Keratinocyte (primary cell): ENCODE results near the gene CGNL1. TPM values are rescaled to one million over a fixed set of nuclear protein-coding genes. Genes with fewer than 3 reads are reported as not detected.

Experiments
- DNase-seq: peaks from one replicate; pipeline ENCODE4 v3.0.0-alpha.2; 2011; ENCODE audit warnings: low read depth, missing footprints, low spot score
- FAIRE-seq: peaks from 2 replicates; lab custom pipeline; 2011; peaks lifted over from hg19 to GRCh38; lab: Jason Lieb, UNC
- H2AFZ ChIP-seq: 2 replicates; pipeline ENCODE4 v1.6.0; 2012; ENCODE audit warnings: low read length, control low read depth, inconsistent platforms; ENCODE audit not compliant: control insufficient read depth
- H3K27ac ChIP-seq: 2 replicates; pipeline ENCODE4 v1.5.1; 2011; ENCODE audit warnings: low read length; ENCODE audit not compliant: control insufficient read depth, insufficient read depth
- H3K27me3 ChIP-seq: 3 replicates; pipeline ENCODE4 v1.6.0; 2011; ENCODE audit warnings: low read length; ENCODE audit not compliant: control insufficient read depth, insufficient read depth; ENCODE audit errors: extremely low read depth
- H3K36me3 ChIP-seq, 2 experiments: 2 replicates in 1 of 2; 3 replicates in 1 of 2; pipeline ENCODE4 v1.5.1; 2011; ENCODE audit warnings: low read length in 2 of 2, mild to moderate bottlenecking in 1 of 2; ENCODE audit not compliant: control insufficient read depth in 2 of 2, insufficient read depth in 2 of 2; ENCODE audit errors: extremely low read depth in 1 of 2
- H3K4me1 ChIP-seq: 3 replicates; pipeline ENCODE4 v1.5.1; 2011; ENCODE audit warnings: low read length; ENCODE audit not compliant: control insufficient read depth, insufficient read depth; ENCODE audit errors: extremely low read depth
- H3K4me2 ChIP-seq: 3 replicates; pipeline ENCODE4 v1.6.0; 2011; ENCODE audit warnings: low read depth, low read length; ENCODE audit not compliant: control insufficient read depth, insufficient read depth; ENCODE audit errors: extremely low read depth
- H3K4me3 ChIP-seq, 3 experiments: fragments of 200-600 bp in 1 of 3; sonication (generic) in 1 of 3; 2 replicates in 2 of 3; 3 replicates in 1 of 3; pipeline ENCODE4 v1.5.1; 2011 to 2016; ENCODE audit warnings: low read length in 3 of 3, mild to moderate bottlenecking in 3 of 3, control low read depth in 2 of 3, inconsistent platforms in 1 of 3, low read depth in 1 of 3, mixed read lengths in 1 of 3, mixed run types in 1 of 3, moderate library complexity in 1 of 3; ENCODE audit not compliant: control insufficient read depth in 2 of 3, insufficient read depth in 2 of 3; ENCODE audit errors: extremely low read depth in 1 of 3
- H3K79me2 ChIP-seq: 2 replicates; pipeline ENCODE4 v1.6.0; 2012; ENCODE audit warnings: low read length; ENCODE audit not compliant: control insufficient read depth, insufficient read depth
- H3K9ac ChIP-seq: 3 replicates; pipeline ENCODE4 v1.6.0; 2011; ENCODE audit warnings: low read length; ENCODE audit not compliant: control insufficient read depth, insufficient read depth; ENCODE audit errors: extremely low read depth
- H3K9me1 ChIP-seq: 3 replicates; pipeline ENCODE4 v1.6.0; 2011; ENCODE audit warnings: low read length; ENCODE audit not compliant: control insufficient read depth, insufficient read depth; ENCODE audit errors: extremely low read depth
- H3K9me3 ChIP-seq: 2 replicates; pipeline ENCODE4 v1.5.1; 2012; ENCODE audit warnings: low read depth, low read length; ENCODE audit not compliant: control insufficient read depth
- H4K20me1 ChIP-seq: 3 replicates; pipeline ENCODE4 v1.6.0; 2011; ENCODE audit warnings: low read length; ENCODE audit not compliant: control insufficient read depth, insufficient read depth; ENCODE audit errors: extremely low read depth
- EZH2 ChIP-seq: IDR thresholded peaks from one replicate; pipeline ENCODE4 v1.6.1; 2012; ENCODE audit warnings: inconsistent platforms, mild to moderate bottlenecking, low read length, moderate library complexity
- dilution Hi-C: fragments of 300-500 bp; cut with MboI; formaldehyde crosslinking; loops from one replicate; pipeline ENCODE4 v1.7.0; 2020; ENCODE audit warnings: low sequenced_read_pairs; ENCODE audit not compliant: extremely low pct_ligation_motif_present
- polyA plus RNA-seq, 5 experiments: library from polyadenylated mRNA; depleted of rRNA in 3 of 5; stranded (reverse) in 3 of 5; stranded (forward) in 1 of 5; unstranded in 1 of 5; fragments of >200 nt; gene quantifications; 1 replicate in 1 of 5; 2 replicates in 3 of 5; 3 replicates in 1 of 5; pipeline versions ENCODE4 v1.2.1 to v1.2.3, GENCODE V29; 2011 to 2012; ENCODE audit warnings: missing spikeins in 2 of 5, low read depth in 1 of 5, low replicate concordance in 1 of 5
- TF ChIP-seq, protein P1 (sequence below), 3 experiments: IDR thresholded peaks in 1 of 3; conservative IDR thresholded peaks in 1 of 3; optimal IDR thresholded peaks in 1 of 3; 2 replicates in 2 of 3; 3 replicates in 1 of 3; pipeline versions ENCODE3 to v1.5.1; 2011; ENCODE audit warnings: low read length in 3 of 3, mild to moderate bottlenecking in 3 of 3, moderate library complexity in 2 of 3, control low read depth in 1 of 3, inconsistent platforms in 1 of 3; ENCODE audit not compliant: insufficient read depth in 2 of 3; ENCODE audit errors: extremely low read depth in 1 of 3

Gene CGNL1
- polyA plus RNA-seq, 1 donor (not counting 4 experiments of a cell fraction or from before 2014, with no cell fraction given), result 0.05 TPM

DNA sequence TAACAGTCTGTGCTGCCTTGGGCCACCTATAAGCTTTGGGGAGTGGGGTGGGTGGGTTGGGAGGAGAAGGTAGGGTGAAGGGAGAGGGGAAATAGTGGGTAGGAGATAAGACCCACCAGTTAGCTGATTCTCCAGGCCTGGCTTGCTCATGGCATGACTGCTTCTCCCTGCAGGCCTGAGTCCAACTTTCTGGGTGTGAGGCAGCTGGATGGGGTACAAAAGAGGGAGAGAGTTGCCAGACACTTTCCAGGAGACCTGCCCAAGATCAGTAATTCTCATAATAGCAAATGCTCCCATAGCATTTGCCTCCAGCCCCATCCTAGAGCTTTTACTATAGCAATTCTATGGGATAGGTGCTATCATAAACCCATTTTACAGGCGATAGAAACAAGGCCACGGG is 7.7 kb downstream of the CGNL1 start:
- H2AFZ ChIP-seq, result no peak overlapping the region
- H3K4me2 ChIP-seq, result no peak overlapping the region
- no peaks in the 10 kb centered on the region for H3K9me1 ChIP-seq
- H3K4me1 ChIP-seq, result no peaks in the 10 kb centered on the region
- H3K9me3 ChIP-seq, result no peaks in the 10 kb centered on the region
- no peak overlapping the region for H3K4me3 ChIP-seq
- H3K27ac ChIP-seq, result no peak overlapping the region
- no peaks in the 10 kb centered on the region for H3K79me2 ChIP-seq
- no peaks in the 10 kb centered on the region for H4K20me1 ChIP-seq
- H3K36me3 ChIP-seq, result no peaks in the 10 kb centered on the region
- FAIRE-seq, result no peak
- DNase-seq, result no peak
- H3K9ac ChIP-seq, result no peak overlapping the region
- TF ChIP-seq, protein P1, sequence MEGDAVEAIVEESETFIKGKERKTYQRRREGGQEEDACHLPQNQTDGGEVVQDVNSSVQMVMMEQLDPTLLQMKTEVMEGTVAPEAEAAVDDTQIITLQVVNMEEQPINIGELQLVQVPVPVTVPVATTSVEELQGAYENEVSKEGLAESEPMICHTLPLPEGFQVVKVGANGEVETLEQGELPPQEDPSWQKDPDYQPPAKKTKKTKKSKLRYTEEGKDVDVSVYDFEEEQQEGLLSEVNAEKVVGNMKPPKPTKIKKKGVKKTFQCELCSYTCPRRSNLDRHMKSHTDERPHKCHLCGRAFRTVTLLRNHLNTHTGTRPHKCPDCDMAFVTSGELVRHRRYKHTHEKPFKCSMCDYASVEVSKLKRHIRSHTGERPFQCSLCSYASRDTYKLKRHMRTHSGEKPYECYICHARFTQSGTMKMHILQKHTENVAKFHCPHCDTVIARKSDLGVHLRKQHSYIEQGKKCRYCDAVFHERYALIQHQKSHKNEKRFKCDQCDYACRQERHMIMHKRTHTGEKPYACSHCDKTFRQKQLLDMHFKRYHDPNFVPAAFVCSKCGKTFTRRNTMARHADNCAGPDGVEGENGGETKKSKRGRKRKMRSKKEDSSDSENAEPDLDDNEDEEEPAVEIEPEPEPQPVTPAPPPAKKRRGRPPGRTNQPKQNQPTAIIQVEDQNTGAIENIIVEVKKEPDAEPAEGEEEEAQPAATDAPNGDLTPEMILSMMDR (optimal IDR thresholded peaks at IDR 0.05 in 1 of 3, IDR thresholded peaks at IDR 0.05 in 1 of 3, conservative IDR thresholded peaks at IDR 0.05 in 1 of 3; ENCODE audit: extremely low read depth in 1 of 3, insufficient read depth in 2 of 3, low read length in 3 of 3), result no peak
- TF ChIP-seq EZH2, result no peak
- H3K27me3 ChIP-seq, result no peaks in the 10 kb centered on the region
- dilution Hi-C loops, result no loop called here

DNA sequence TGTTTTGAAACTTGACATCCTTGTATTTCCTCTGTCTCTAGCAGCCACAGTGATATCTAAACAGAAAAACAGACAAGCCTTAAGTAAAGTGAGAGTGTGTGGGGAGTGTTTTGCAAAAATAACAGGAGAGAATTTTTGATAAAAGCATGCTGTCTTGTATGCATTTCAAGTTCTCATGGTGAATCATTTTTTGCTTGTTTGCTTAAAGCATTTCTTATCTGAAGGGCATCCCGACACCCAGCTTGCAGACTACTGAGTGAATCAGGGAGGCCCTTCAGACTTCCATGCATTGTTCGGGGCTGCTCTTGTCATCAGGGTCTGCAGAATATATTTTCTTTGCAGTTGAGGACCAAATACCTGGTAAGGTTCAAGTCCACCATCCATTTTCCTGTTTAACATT is 8.5 kb downstream of the CGNL1 start:
- Histone ChIP-seq H3K9ac (no peak overlapping the region), H3K36me3 (no peaks in the 10 kb centered on the region), H3K4me2 (no peak overlapping the region), H2AFZ (no peak overlapping the region), H3K79me2 (no peaks in the 10 kb centered on the region), H3K27me3 (no peaks in the 10 kb centered on the region), H3K4me3 (no peak overlapping the region), H4K20me1 (no peaks in the 10 kb centered on the region), H3K9me1 (no peaks in the 10 kb centered on the region), H3K4me1 (no peaks in the 10 kb centered on the region), H3K9me3 (no peaks in the 10 kb centered on the region), H3K27ac (no peak overlapping the region)
- DNase-seq (no peak), FAIRE-seq (no peak)
- no peak for TF ChIP-seq EZH2
- TF ChIP-seq, protein P1 (optimal IDR thresholded peaks at IDR 0.05 in 1 of 3, IDR thresholded peaks at IDR 0.05 in 1 of 3, conservative IDR thresholded peaks at IDR 0.05 in 1 of 3; ENCODE audit: extremely low read depth in 1 of 3, insufficient read depth in 2 of 3, low read length in 3 of 3), result no peak
- dilution Hi-C loops, result no loop called here
